Duodenal mucosa (tissue), 2 donors: ENCODE data around the gene JPH2.

Experiments
- H3K27ac ChIP-seq: one replicate; pipeline ENCODE4 v1.7.0; 2013; ENCODE audit warnings: low read depth, low read length
- H3K27me3 ChIP-seq, 2 donors: one replicate each; pipeline ENCODE4 v1.7.0; 2013; ENCODE audit warnings: low read length in 2 of 2, control low read depth in 1 of 2; ENCODE audit not compliant: insufficient read depth in 2 of 2, control insufficient read depth in 1 of 2
- H3K36me3 ChIP-seq, 2 donors: one replicate each; pipeline ENCODE4 v1.7.0; 2013; ENCODE audit warnings: low read length in 2 of 2, control low read depth in 1 of 2; ENCODE audit not compliant: insufficient read depth in 2 of 2, control insufficient read depth in 1 of 2
- H3K4me1 ChIP-seq, 2 donors: one replicate each; pipeline ENCODE4 v1.7.0; 2013; ENCODE audit warnings: low read length in 2 of 2, control low read depth in 1 of 2; ENCODE audit not compliant: insufficient read depth in 2 of 2, control insufficient read depth in 1 of 2
- H3K4me3 ChIP-seq, 2 donors: one replicate each; pipeline ENCODE4 v1.7.0; 2013; ENCODE audit warnings: low read length in 2 of 2, low read depth in 1 of 2
- H3K9ac ChIP-seq, 2 donors: one replicate each; pipeline ENCODE4 v1.7.0; 2013; ENCODE audit warnings: low read length in 2 of 2, low read depth in 1 of 2
- H3K9me3 ChIP-seq, 2 donors: one replicate each; pipeline ENCODE4 v1.7.0; 2013; ENCODE audit warnings: low read length in 2 of 2, control low read depth in 1 of 2; ENCODE audit not compliant: control insufficient read depth in 1 of 2

The JPH2 gene

GRCh38 chr20:44117296-44118184 is 69.4 kb downstream of the JPH2 start:
- Histone ChIP-seq H3K27me3 (no peaks in the 10 kb centered on the region), H3K27ac (no peak overlapping the region), H3K9ac (no peak overlapping the region), H3K9me3 (no peaks in the 10 kb centered on the region), H3K36me3 (no peaks in the 10 kb centered on the region), H3K4me3 (no peak overlapping the region), H3K4me1 (no peaks in the 10 kb centered on the region)

DNA sequence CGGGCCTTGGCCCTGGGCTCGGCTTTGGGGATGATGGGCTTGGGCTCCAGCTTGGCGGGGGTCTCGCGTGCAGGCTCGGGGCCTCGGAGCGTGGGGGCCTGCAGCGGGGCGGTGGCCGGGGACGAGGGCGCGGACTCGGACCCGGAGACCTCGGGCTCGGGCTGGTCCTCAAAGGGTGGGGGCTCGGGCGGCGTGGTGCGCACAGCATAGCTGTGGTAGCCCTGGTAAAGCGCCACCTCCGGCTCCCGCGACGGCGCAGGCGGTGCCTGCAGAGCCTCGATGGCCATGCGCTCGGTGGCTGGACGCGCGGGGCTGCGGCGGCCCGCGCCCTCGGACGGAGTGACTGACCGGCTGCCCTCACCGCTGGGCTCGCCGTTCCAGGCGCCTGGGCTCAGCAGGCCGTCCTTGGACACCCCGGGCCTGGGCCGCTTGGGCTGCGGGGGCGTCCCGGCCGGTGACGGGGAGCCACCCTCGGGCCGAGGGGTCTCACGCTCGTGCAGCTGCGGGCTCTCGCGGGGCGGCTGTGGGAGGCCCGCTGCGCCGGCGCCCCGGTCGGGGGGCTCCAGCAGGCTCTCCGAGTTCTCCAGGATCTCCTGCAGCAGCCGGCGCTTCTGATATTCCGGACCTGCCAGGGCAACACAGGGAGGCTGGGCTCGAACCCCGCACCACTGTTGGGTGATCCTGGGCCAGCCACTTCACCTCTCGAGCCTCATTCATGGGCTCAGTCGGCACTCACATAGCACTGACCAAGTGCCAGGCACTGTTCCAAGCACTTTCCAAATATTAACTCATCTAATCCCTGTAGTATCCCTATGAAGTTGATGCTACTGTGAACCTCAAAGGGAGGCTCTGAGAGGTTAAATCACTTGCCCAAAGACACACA is 71.0 kb downstream of the JPH2 start:
- no peaks in the 10 kb centered on the region for H3K36me3 ChIP-seq
- peaks cover 0 to 2% of the 10 kb centered on the region in 2 donors for H3K27me3 ChIP-seq
- no peak overlapping the region for H3K9ac ChIP-seq
- no peaks in the 10 kb centered on the region for H3K4me1 ChIP-seq
- no peaks in the 10 kb centered on the region for H3K9me3 ChIP-seq
- H3K27ac ChIP-seq = no peak overlapping the region
- H3K4me3 ChIP-seq = no peak overlapping the region

GRCh38 chr20:44115181-44115580 is 71.8 kb downstream of the JPH2 start:
- Histone ChIP-seq H3K4me3 (no peak overlapping the region), H3K27me3 (peaks cover 0 to 3% of the 10 kb centered on the region in 2 donors), H3K27ac (no peak overlapping the region), H3K9ac (no peak overlapping the region), H3K9me3 (no peaks in the 10 kb centered on the region), H3K4me1 (no peaks in the 10 kb centered on the region), H3K36me3 (no peaks in the 10 kb centered on the region)

DNA sequence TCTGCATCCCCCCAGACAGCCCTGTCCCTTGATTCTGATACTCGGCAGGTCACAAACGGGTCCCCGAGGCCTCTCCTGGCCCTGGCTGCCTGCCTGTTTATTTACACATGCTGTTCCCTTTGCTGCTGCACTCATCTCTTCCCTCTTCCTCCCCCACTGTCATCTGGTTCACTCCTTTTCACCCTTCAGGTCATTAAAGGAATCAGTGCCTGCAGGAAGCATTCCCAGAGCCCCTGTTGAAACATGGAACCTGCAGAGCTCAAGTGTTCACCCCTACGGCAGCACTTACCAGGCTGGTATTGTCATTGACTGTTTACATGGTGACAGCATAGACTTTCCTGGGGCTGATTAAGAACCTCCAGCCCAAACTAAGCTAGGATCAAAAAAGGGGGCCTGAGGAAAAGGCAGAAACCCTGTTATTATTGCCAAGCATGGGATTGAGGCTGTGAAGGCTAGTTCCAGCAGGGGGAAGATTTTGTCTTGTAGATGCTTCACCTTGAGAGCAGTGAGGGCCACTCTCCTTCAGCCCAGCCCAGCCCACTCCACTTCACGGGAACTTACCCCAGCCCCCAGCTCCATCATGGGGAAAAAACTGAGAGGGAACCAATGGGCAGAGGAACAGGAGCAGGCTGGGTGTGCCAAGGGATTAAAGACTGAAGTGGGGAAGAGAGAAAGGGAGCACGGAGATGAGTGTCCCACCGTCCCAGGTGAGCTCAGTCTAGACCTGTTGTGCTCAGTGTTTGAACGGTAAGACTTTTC is 73.2 kb downstream of the JPH2 start:
- Histone ChIP-seq H3K9me3 (no peaks in the 10 kb centered on the region), H3K27me3 (peaks cover 0 to 3% of the 10 kb centered on the region in 2 donors), H3K36me3 (no peaks in the 10 kb centered on the region), H3K4me3 (no peak overlapping the region), H3K9ac (no peak overlapping the region), H3K4me1 (no peaks in the 10 kb centered on the region), H3K27ac (no peak overlapping the region)

GRCh38 chr20:44112889-44113617 is 73.9 kb downstream of the JPH2 start:
- H3K27me3 ChIP-seq = peaks cover 0 to 3% of the 10 kb centered on the region in 2 donors
- no peak overlapping the region for H3K4me3 ChIP-seq
- no peak overlapping the region for H3K9ac ChIP-seq
- H3K9me3 ChIP-seq = peaks cover under 1 to 4% of the 10 kb centered on the region in 2 donors
- no peaks in the 10 kb centered on the region for H3K4me1 ChIP-seq
- H3K36me3 ChIP-seq = no peaks in the 10 kb centered on the region
- H3K27ac ChIP-seq = no peak overlapping the region

DNA sequence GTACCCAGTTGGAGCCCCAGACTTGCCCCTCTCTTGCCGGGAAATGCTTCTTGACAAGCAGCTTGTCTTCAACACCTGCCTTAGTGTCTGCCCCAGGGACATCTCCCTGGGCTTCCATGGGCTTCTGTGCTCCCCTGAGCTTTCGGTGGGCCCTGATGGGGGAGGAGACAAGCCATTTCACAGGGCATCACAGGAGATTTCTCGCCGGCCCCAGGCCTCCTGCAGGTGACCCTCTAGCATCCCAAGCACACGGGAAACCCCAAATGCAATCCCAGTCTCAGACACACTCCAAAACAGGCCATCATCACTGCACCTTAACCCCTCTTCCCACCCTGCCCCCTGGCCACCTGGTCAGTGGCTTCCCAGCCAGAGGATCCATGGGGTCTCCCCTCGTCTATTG is 74.5 kb downstream of the JPH2 start:
- no peaks in the 10 kb centered on the region for H3K4me1 ChIP-seq

DNA sequence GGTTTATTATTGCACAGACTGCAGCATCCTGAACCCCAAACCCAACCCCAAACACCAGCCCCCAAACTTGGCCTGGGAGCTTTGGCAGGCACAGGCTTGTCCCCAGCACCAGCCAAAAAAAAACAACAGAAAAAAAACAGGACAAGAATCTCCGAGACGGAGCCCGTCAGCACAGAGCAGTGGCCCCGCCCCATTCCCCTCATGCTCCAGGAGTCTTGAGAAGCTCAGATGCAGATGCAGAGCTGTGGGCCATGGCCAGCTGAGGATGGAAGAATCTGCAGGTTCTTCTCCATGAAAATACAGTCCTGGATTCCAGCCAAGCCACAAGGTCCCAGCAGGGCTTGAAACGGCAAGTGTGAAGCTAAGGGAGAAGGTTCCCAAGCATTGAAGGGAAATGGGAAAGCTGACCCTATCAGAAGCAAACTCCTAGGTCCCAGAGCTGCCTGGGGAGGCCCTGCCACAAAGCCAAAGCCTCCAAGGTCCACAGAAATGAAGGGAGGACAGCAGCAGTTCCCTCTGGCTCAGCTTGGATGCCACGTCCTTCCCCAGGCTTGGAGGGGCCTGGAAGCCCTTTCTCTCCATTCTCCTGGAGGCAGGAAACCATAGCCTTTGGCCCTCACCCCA is 75.2 kb downstream of the JPH2 start:
- peaks cover 4 to 9% of the 10 kb centered on the region in 2 donors for H3K9me3 ChIP-seq
- H3K4me3 ChIP-seq = no peak overlapping the region
- H3K4me1 ChIP-seq = no peaks in the 10 kb centered on the region
- no peaks in the 10 kb centered on the region for H3K36me3 ChIP-seq
- peaks cover 0 to 3% of the 10 kb centered on the region in 2 donors for H3K27me3 ChIP-seq
- no peak overlapping the region for H3K9ac ChIP-seq
- H3K27ac ChIP-seq = no peak overlapping the region

More for the DNA sequence above, 74.5 kb downstream of the JPH2 start:
- Histone ChIP-seq H3K27me3 (peaks cover 0 to 3% of the 10 kb centered on the region in 2 donors), H3K36me3 (no peaks in the 10 kb centered on the region), H3K27ac (no peak overlapping the region), H3K9ac (no peak overlapping the region), H3K9me3 (peaks cover 4 to 9% of the 10 kb centered on the region in 2 donors), H3K4me3 (no peak overlapping the region)

- Histone ChIP-seq H3K4me1 (no peaks in the 10 kb centered on the region), H3K4me3 (no peak overlapping the region), H3K9me3 (peaks cover 4 to 9% of the 10 kb centered on the region in 2 donors), H3K9ac (no peak overlapping the region), H3K36me3 (no peaks in the 10 kb centered on the region), H3K27ac (no peak overlapping the region), H3K27me3 (peaks cover 0 to 6% of the 10 kb centered on the region in 2 donors)
Observed at GRCh38 chr20:44110816-44111568, 76.0 kb downstream of the JPH2 start.
